ENCODE data around the gene ZFP64. TPM values are rescaled to one million over a fixed set of nuclear protein-coding genes. Genes with fewer than 3 reads are reported as not detected.
A peak's percentile ranks its signal among the peaks of the same experiment; 100 is the strongest.

The ZFP64 gene
- total RNA-seq: 10 to 100 TPM; 17.3 to 19.1 TPM

- Histone ChIP-seq H3K36me3 (no peaks in the 10 kb centered on the region), H3K27ac (peak within 1 kb of the TSS; percentile 92), H3K9me3 (no peaks in the 10 kb centered on the region), H3K9ac (ENCODE audit: low read depth in 2 of 2, low read length in 2 of 2) (peak within 1 kb of the TSS; percentile 79 to 95), H3K27me3 (no peaks in the 10 kb centered on the region), H3K4me3 (peak within 1 kb of the TSS; percentile 93), H3K4me1 (no peaks in the 10 kb centered on the region)
- no peak for TF ChIP-seq CTCF (IDR thresholded peaks at IDR 0.05)
- peak; percentile 84 for DNase-seq
- intact Hi-C loops (cut with DNase I): no loop called here
Measured at GRCh38 chr20:52191132-52191915, at the start of gene ZFP64. Gene ZFP64, minus strand, starts transcription at chr20:52191779. Its CDS starts 143 bp downstream, at chr20:52191636.

GRCh38 chr20:52240802-52241201 is 49.2 kb upstream of the ZFP64 start:
- Histone ChIP-seq H3K27me3 (no peaks in the 10 kb centered on the region), H3K36me3 (no peaks in the 10 kb centered on the region), H3K9ac (ENCODE audit: low read depth in 2 of 2, low read length in 2 of 2) (no peak overlapping the region), H3K4me1 (no peaks in the 10 kb centered on the region), H3K9me3 (no peaks in the 10 kb centered on the region), H3K27ac (no peak overlapping the region), H3K4me3 (no peak overlapping the region)
- no peak for TF ChIP-seq CTCF (IDR thresholded peaks at IDR 0.05)
- intact Hi-C loops (cut with DNase I): loop anchor here (5.0 kb wide), 1 partner anchor 141 kb away; no protein-coding TSS in a partner anchor
- DNase-seq: no peak

GRCh38 chr20:52239102-52239501 is 47.5 kb upstream of the ZFP64 start:
- TF ChIP-seq CTCF (IDR thresholded peaks at IDR 0.05): no peak
- H3K27me3 ChIP-seq: no peaks in the 10 kb centered on the region
- DNase-seq: no peak
- no peaks in the 10 kb centered on the region for H3K4me1 ChIP-seq
- H3K4me3 ChIP-seq: no peak overlapping the region
- H3K27ac ChIP-seq: no peak overlapping the region
- H3K9ac ChIP-seq (ENCODE audit: low read depth in 2 of 2, low read length in 2 of 2): no peak overlapping the region
- no peaks in the 10 kb centered on the region for H3K9me3 ChIP-seq
- intact Hi-C loops (cut with DNase I): no loop called here
- H3K36me3 ChIP-seq: no peaks in the 10 kb centered on the region

- TF ChIP-seq CTCF (IDR thresholded peaks at IDR 0.05): no peak
- Histone ChIP-seq H3K4me3 (no peak overlapping the region), H3K27me3 (no peaks in the 10 kb centered on the region), H3K36me3 (no peaks in the 10 kb centered on the region), H3K27ac (no peak overlapping the region), H3K9ac (ENCODE audit: low read depth in 2 of 2, low read length in 2 of 2) (no peak overlapping the region), H3K4me1 (no peaks in the 10 kb centered on the region), H3K9me3 (no peaks in the 10 kb centered on the region)
- DNase-seq: no peak
- intact Hi-C loops (cut with DNase I): no loop called here
Measured at GRCh38 chr20:52236292-52236691, 44.7 kb upstream of the ZFP64 start.

GRCh38 chr20:52235129-52235528 is 43.5 kb upstream of the ZFP64 start:
- no peak for DNase-seq
- Histone ChIP-seq H3K27me3 (no peaks in the 10 kb centered on the region), H3K27ac (no peak overlapping the region), H3K4me3 (no peak overlapping the region), H3K9ac (ENCODE audit: low read depth in 2 of 2, low read length in 2 of 2) (no peak overlapping the region), H3K4me1 (no peaks in the 10 kb centered on the region), H3K9me3 (no peaks in the 10 kb centered on the region), H3K36me3 (no peaks in the 10 kb centered on the region)
- TF ChIP-seq CTCF (IDR thresholded peaks at IDR 0.05): no peak
- intact Hi-C loops (cut with DNase I): no loop called here
